CD4-positive, alpha-beta T cell treated with Interferon alpha-2 for 1 hour (primary cell): ENCODE results near the gene CC2D2A.
A peak's percentile ranks its signal among the peaks of the same experiment; 100 is the strongest.

Experiments
- DNase-seq, 2 donors: peaks; one replicate each; pipeline ENCODE4 v3.0.0-alpha.2; 2020 to 2022

Gene CC2D2A

GRCh38 chr4:15469402-15470127 lies at the start of gene CC2D2A:
Gene CC2D2A, plus strand, starts transcription at chr4:15469882. Its CDS starts 6,051 bp downstream, at chr4:15475933.
- no peak for DNase-seq

- no peak for DNase-seq
These were observed 49.0 kb upstream of the CC2D2A start for GRCh38 chr4:15420642-15421041.

- no peak for DNase-seq
These were observed 46.4 kb upstream of the CC2D2A start for GRCh38 chr4:15423285-15423711.

- no peak for DNase-seq
These were observed 44.2 kb upstream of the CC2D2A start for GRCh38 chr4:15425520-15425919.

GRCh38 chr4:15427161-15427560 lies 42.5 kb upstream of the CC2D2A start:
- no peak for DNase-seq

GRCh38 chr4:15427701-15428100 lies 42.0 kb upstream of the CC2D2A start, which contains the start of gene C1QTNF7:
Gene C1QTNF7, plus strand, starts transcription at chr4:15428033. Its CDS starts 7,711 bp downstream, at chr4:15435744.
- DNase-seq = no peak

GRCh38 chr4:15428611-15429010 lies 41.1 kb upstream of the CC2D2A start:
- no peak for DNase-seq

GRCh38 chr4:15434091-15434490 lies 35.6 kb upstream of the CC2D2A start:
- no peak for DNase-seq

GRCh38 chr4:15434676-15435075 lies 35.0 kb upstream of the CC2D2A start:
- no peak for DNase-seq

GRCh38 chr4:15436513-15436912 lies 33.2 kb upstream of the CC2D2A start:
- no peak for DNase-seq

- DNase-seq = no peak
These were observed 30.6 kb upstream of the CC2D2A start for GRCh38 chr4:15438939-15439524.

GRCh38 chr4:15443371-15444160 lies 26.1 kb upstream of the CC2D2A start:
- no peak for DNase-seq

- no peak for DNase-seq
These were observed 25.4 kb upstream of the CC2D2A start for GRCh38 chr4:15444276-15444675.

- no peak for DNase-seq
These were observed 24.7 kb upstream of the CC2D2A start for GRCh38 chr4:15444879-15445547.

- no peak for DNase-seq
These were observed 18.4 kb upstream of the CC2D2A start for GRCh38 chr4:15451181-15451865.

- no peak for DNase-seq
These were observed 17.6 kb upstream of the CC2D2A start for GRCh38 chr4:15451866-15452765.

- no peak for DNase-seq
These were observed 14.4 kb upstream of the CC2D2A start for GRCh38 chr4:15455290-15455689.

- DNase-seq = peak; percentile 4 to 54
These were observed 12.1 kb upstream of the CC2D2A start for GRCh38 chr4:15457406-15458201.

GRCh38 chr4:15458616-15459015 lies 11.1 kb upstream of the CC2D2A start:
- no peak for DNase-seq

- no peak for DNase-seq
These were observed 10.0 kb upstream of the CC2D2A start for GRCh38 chr4:15459706-15460105.

GRCh38 chr4:15466596-15466995 lies 3.1 kb upstream of the CC2D2A start:
- no peak for DNase-seq
